Endothelial cell of umbilical vein (primary cell): ENCODE measurements around the gene PDE1A. TPM values are rescaled to one million over a fixed set of nuclear protein-coding genes. Genes with fewer than 3 reads are reported as not detected.

Experiments
- BruUV-seq: library from RNA; stranded (reverse); fragments of 400-500 nt; replicated peaks from 2 replicates; lab custom pipeline; 2021; lab: Mats Ljungman, UMichigan
- CTCF ChIA-PET: fragments of 300-600, 350-600 bp; sonication (Branson Sonifier 250); formaldehyde crosslinking; loops from one replicate; lab custom pipeline; 2021; ENCODE audit warnings: antibody characterized with exemption, inconsistent platforms; lab: Charles Lee
- POLR2A ChIA-PET: fragments of 300-600, 350-600 bp; sonication (Branson Sonifier 250); formaldehyde crosslinking; loops from one replicate; lab custom pipeline; 2021; ENCODE audit warnings: antibody characterized with exemption, inconsistent platforms; lab: Charles Lee
- DNase-seq: peaks from one replicate; pipeline ENCODE4 v3.0.0-alpha.2; 2011; ENCODE audit warnings: low read depth, low spot score
- FAIRE-seq: peaks from 2 replicates; lab custom pipeline; 2011; peaks lifted over from hg19 to GRCh38; lab: Jason Lieb, UNC
- H2AFZ ChIP-seq: 2 replicates; pipeline ENCODE4 v1.6.0; 2012; ENCODE audit warnings: low read depth, low read length, control low read depth, inconsistent platforms
- H3K27ac ChIP-seq: 2 replicates; pipeline ENCODE4 v1.5.1; 2011; ENCODE audit warnings: low read depth, mild to moderate bottlenecking, control low read depth, low read length, moderate library complexity; ENCODE audit not compliant: insufficient read depth
- H3K27me3 ChIP-seq, 2 experiments: 2 replicates each; pipeline versions ENCODE4 v1.6.0 to v1.6.1; 2011; ENCODE audit warnings: low read length in 2 of 2, mixed read lengths in 1 of 2; ENCODE audit not compliant: control insufficient read depth in 2 of 2, insufficient read depth in 2 of 2
- H3K36me3 ChIP-seq, 2 experiments: 2 replicates in 1 of 2; 3 replicates in 1 of 2; pipeline ENCODE4 v1.5.1; 2011; ENCODE audit warnings: low read length in 2 of 2, mild to moderate bottlenecking in 1 of 2, moderate library complexity in 1 of 2; ENCODE audit not compliant: control insufficient read depth in 2 of 2, insufficient read depth in 2 of 2; ENCODE audit errors: extremely low read depth in 1 of 2
- H3K4me1 ChIP-seq: 3 replicates; pipeline ENCODE4 v1.5.1; 2011; ENCODE audit warnings: mild to moderate bottlenecking, low read length; ENCODE audit not compliant: control insufficient read depth, insufficient read depth; ENCODE audit errors: extremely low read depth
- H3K4me2 ChIP-seq: 2 replicates; pipeline ENCODE4 v1.6.1; 2011; ENCODE audit warnings: low read length, control low read depth, mixed read lengths; ENCODE audit not compliant: insufficient read depth
- H3K4me3 ChIP-seq, 3 experiments: fragments of 200-600 bp in 1 of 3; sonication (generic), shearing (Covaris generic) in 1 of 3; replicated peaks in 1 of 3; 2 replicates each; pipeline ENCODE4 v1.5.1; 2011 to 2016; ENCODE audit warnings: control low read depth in 3 of 3, low read length in 3 of 3, mild to moderate bottlenecking in 2 of 3, inconsistent platforms in 1 of 3, low read depth in 1 of 3, moderate library complexity in 1 of 3; ENCODE audit not compliant: insufficient read depth in 1 of 3
- H3K79me2 ChIP-seq: 2 replicates; pipeline ENCODE4 v1.6.0; 2012; ENCODE audit warnings: low read length, inconsistent platforms; ENCODE audit not compliant: control insufficient read depth, insufficient read depth
- H3K9ac ChIP-seq: replicated peaks from 2 replicates; pipeline ENCODE3; 2011; ENCODE audit warnings: low read length, control low read depth; ENCODE audit not compliant: insufficient read depth; ENCODE audit errors: extremely low read depth
- H3K9me1 ChIP-seq: replicated peaks from 3 replicates; pipeline ENCODE4 v1.6.0; 2011; ENCODE audit warnings: mild to moderate bottlenecking, low read length; ENCODE audit not compliant: control insufficient read depth, insufficient read depth; ENCODE audit errors: extremely low read depth
- H3K9me3 ChIP-seq: replicated peaks from 2 replicates; pipeline ENCODE4 v1.5.1; 2012; ENCODE audit warnings: low read length, inconsistent platforms; ENCODE audit not compliant: control insufficient read depth, insufficient read depth
- H4K20me1 ChIP-seq: replicated peaks from 2 replicates; pipeline ENCODE3; 2011; ENCODE audit warnings: mild to moderate bottlenecking, low read length; ENCODE audit not compliant: control insufficient read depth, insufficient read depth; ENCODE audit errors: extremely low read depth
- CTCF ChIP-seq, 2 donors: IDR thresholded peaks; 1 replicate in 1 of 2; 2 replicates in 1 of 2; pipeline ENCODE4 v1.5.1; 2011; ENCODE audit warnings: low read length in 2 of 2, mild to moderate bottlenecking in 2 of 2, moderate library complexity in 2 of 2, control low read depth in 1 of 2, inconsistent platforms in 1 of 2, low read depth in 1 of 2; ENCODE audit not compliant: insufficient read depth in 1 of 2; ENCODE audit errors: extremely low read depth in 1 of 2
- EZH2 ChIP-seq: IDR thresholded peaks from 2 replicates; pipeline ENCODE4 v1.6.1; 2012; ENCODE audit warnings: borderline replicate concordance, low read depth, mild to moderate bottlenecking, moderate library complexity, low read length, inconsistent platforms; ENCODE audit not compliant: severe bottlenecking
- FOS ChIP-seq: IDR thresholded peaks from 2 replicates; pipeline ENCODE4 v1.6.1; 2011; ENCODE audit warnings: mild to moderate bottlenecking, low read length, moderate library complexity, borderline replicate concordance; ENCODE audit not compliant: insufficient read depth
- GATA2 ChIP-seq: IDR thresholded peaks from 2 replicates; pipeline ENCODE4 v1.7.0; 2011; ENCODE audit warnings: low read depth, mild to moderate bottlenecking, moderate library complexity, mixed read lengths, low read length; ENCODE audit not compliant: insufficient read length, insufficient read depth
- JUN ChIP-seq: IDR thresholded peaks from 2 replicates; pipeline ENCODE4 v1.6.1; 2011; ENCODE audit warnings: borderline replicate concordance, low read depth; ENCODE audit not compliant: insufficient read length, insufficient read depth
- MAX ChIP-seq: IDR thresholded peaks from 2 replicates; pipeline ENCODE4 v1.6.1; 2011; ENCODE audit not compliant: insufficient read depth, insufficient read length
- MYC ChIP-seq: IDR thresholded peaks from one replicate; pipeline ENCODE4 v1.6.1; 2011; ENCODE audit warnings: mild to moderate bottlenecking, low read depth, low read length
- POLR2A ChIP-seq: IDR thresholded peaks from 2 replicates; pipeline ENCODE4 v1.6.1; 2012; ENCODE audit warnings: low read depth, mild to moderate bottlenecking, control low read depth, low read length
- POLR2AphosphoS5 ChIP-seq: IDR thresholded peaks from 2 replicates; pipeline ENCODE4 v1.6.1; 2012; ENCODE audit warnings: low read depth, mild to moderate bottlenecking, control low read depth, low read length, moderate library complexity; ENCODE audit not compliant: insufficient read depth
- dilution Hi-C: fragments of 300-500 bp; cut with MboI; formaldehyde crosslinking; loops from one replicate; pipeline ENCODE4 v1.15.0; 2019; ENCODE audit warnings: low sequenced_read_pairs; ENCODE audit not compliant: extremely low pct_ligation_motif_present
- intact Hi-C: fragments of 100-400 bp; cut with micrococcal nuclease; formaldehyde crosslinking; loops from one replicate; pipeline ENCODE4 v1.10.0; 2022
- polyA plus RNA-seq, 4 experiments: library from polyadenylated mRNA; depleted of rRNA in 3 of 4; stranded (reverse) in 3 of 4; unstranded in 1 of 4; fragments of >200 nt; gene quantifications; 2 replicates each; pipeline versions ENCODE4 v1.2.1 to v1.2.3, GENCODE V29; 2011 to 2012; ENCODE audit warnings: missing spikeins in 1 of 4
- total RNA-seq: library from RNA; stranded (reverse); gene quantifications from 2 replicates; pipeline ENCODE4 v1.2.3, GENCODE V29; 2021

The PDE1A gene
- total and polyA plus RNA-seq, 2 donors (not counting 3 experiments of a cell fraction or from before 2014, with no cell fraction given) = 0.43 to 0.49 TPM

GRCh38 chr2:182207049-182207746, 219.6 kb downstream of the PDE1A start:
- no TSS peak for BruUV-seq
- no peaks in the 10 kb centered on the region for H3K27me3 ChIP-seq
- no peak overlapping the region for H3K4me2 ChIP-seq
- no peak overlapping the region for H3K4me3 ChIP-seq
- ChIA-PET POLR2A (no interaction called here), CTCF (no interaction called here)
- no peaks in the 10 kb centered on the region for H3K36me3 ChIP-seq
- no peaks in the 10 kb centered on the region for H3K4me1 ChIP-seq
- H2AFZ ChIP-seq = no peak overlapping the region
- dilution Hi-C loops = no loop called here
- no peaks in the 10 kb centered on the region for H4K20me1 ChIP-seq
- no peak overlapping the region for H3K27ac ChIP-seq
- TF ChIP-seq POLR2AphosphoS5 = no peak
- no peak for TF ChIP-seq JUN
- TF ChIP-seq POLR2A = no peak
- no peak for TF ChIP-seq CTCF (IDR thresholded peaks at IDR 0.05; ENCODE audit: extremely low read depth in 1 of 2, insufficient read depth in 1 of 2, low read depth in 1 of 2, low read length in 2 of 2)
- TF ChIP-seq FOS = no peak
- TF ChIP-seq EZH2 = no peak
- TF ChIP-seq GATA2 = no peak
- no peak for TF ChIP-seq MYC
- no peak for TF ChIP-seq MAX
- FAIRE-seq = no peak
- H3K79me2 ChIP-seq = no peaks in the 10 kb centered on the region
- no peaks in the 10 kb centered on the region for H3K9me3 ChIP-seq
- no peak for DNase-seq
- no peak overlapping the region for H3K9ac ChIP-seq
- intact Hi-C loops = no loop called here
- H3K9me1 ChIP-seq = no peaks in the 10 kb centered on the region
